HEK293T (cell line): ENCODE data around the gene CENPH.

Experiments used
- ARNT ChIP-seq: fragments of 450-650 bp; IDR thresholded peaks from 2 replicates; pipeline ENCODE4 v1.6.1; 2017; ENCODE audit warnings: mild to moderate bottlenecking
- BHLHE40 ChIP-seq: fragments of 450-650 bp; IDR thresholded peaks from 2 replicates; pipeline ENCODE4 v1.6.1; 2016; ENCODE audit warnings: mild to moderate bottlenecking, moderate library complexity, borderline replicate concordance
- CTBP1 ChIP-seq: fragments of 450-650 bp; IDR thresholded peaks from 2 replicates; pipeline ENCODE4 v1.6.1; 2016; ENCODE audit warnings: borderline replicate concordance
- FOXK2 ChIP-seq: fragments of 450-650 bp; IDR thresholded peaks from 2 replicates; pipeline ENCODE4 v1.6.1; 2016; ENCODE audit warnings: mild to moderate bottlenecking
- LEF1 ChIP-seq: fragments of 450-650 bp; IDR thresholded peaks from 2 replicates; pipeline ENCODE4 v1.6.1; 2017; ENCODE audit warnings: mild to moderate bottlenecking, borderline replicate concordance
- NFRKB ChIP-seq: fragments of 450-650 bp; IDR thresholded peaks from 2 replicates; pipeline ENCODE4 v1.6.1; 2016; ENCODE audit warnings: mild to moderate bottlenecking, moderate library complexity
- SP1 ChIP-seq: fragments of 450-650 bp; IDR thresholded peaks from 2 replicates; pipeline ENCODE4 v1.6.1; 2017
- TARDBP ChIP-seq: fragments of 450-650 bp; IDR thresholded peaks from 2 replicates; pipeline ENCODE4 v1.6.1; 2016

GRCh38 chr5:69148981-69149675 is 40.3 kb upstream of the CENPH start:
- no peak for TF ChIP-seq CTBP1
- TF ChIP-seq NFRKB, result no peak
- no peak for TF ChIP-seq LEF1
- TF ChIP-seq BHLHE40, result no peak
- no peak for TF ChIP-seq FOXK2
- TF ChIP-seq ARNT, result no peak
- TF ChIP-seq SP1, result no peak
- TF ChIP-seq TARDBP, result no peak
